K562 (cell line): Measurements from ENCODE around the gene RLN2.
"Not testable (repeated sequence)": the region's sequence is repeated elsewhere in the genome, so short reads cannot be mapped to it uniquely, and the experiment has no call there.

Experiments
- BDP1 ChIP-seq: IDR thresholded peaks from 3 replicates; pipeline ENCODE4 v1.6.1; 2011; ENCODE audit not compliant: insufficient read length, insufficient read depth
- CREB1 ChIP-seq, 2 experiments: sonication (generic) in 1 of 2; formaldehyde crosslinking in 1 of 2; IDR thresholded peaks; 2 replicates each; pipeline versions ENCODE4 v1.6.1 to v1.8.0; 2012 to 2022; ENCODE audit warnings: inconsistent platforms in 1 of 2, mild to moderate bottlenecking in 1 of 2, missing genetic modification reagents in 1 of 2, moderate library complexity in 1 of 2
- CTCF ChIP-seq, 3 experiments: IDR thresholded peaks in 2 of 3; conservative IDR thresholded peaks in 1 of 3; 2 replicates each; pipeline ENCODE4 v1.5.1; 2011 to 2012; ENCODE audit warnings: low read length in 3 of 3, mild to moderate bottlenecking in 3 of 3, control low read depth in 2 of 3, improper control_type of control experiment in 1 of 3, inconsistent platforms in 1 of 3, low read depth in 1 of 3, mixed read lengths in 1 of 3, moderate library complexity in 1 of 3; ENCODE audit not compliant: insufficient read depth in 2 of 3
- FOXM1 ChIP-seq, 2 experiments: fragments of 450-650 bp in 1 of 2; sonication (generic) in 1 of 2; formaldehyde crosslinking in 1 of 2; IDR thresholded peaks; 2 replicates each; pipeline versions ENCODE4 v1.6.1 to v1.9.0; 2017 to 2022; ENCODE audit warnings: low read depth in 2 of 2, mild to moderate bottlenecking in 2 of 2, missing genetic modification reagents in 1 of 2, moderate library complexity in 1 of 2
- MAFG ChIP-seq: fragments of 450-650 bp; conservative IDR thresholded peaks from 2 replicates; pipeline ENCODE4 v1.6.1; 2016; ENCODE audit warnings: missing genetic modification characterization, missing compliant biosample characterization
- MTA3 ChIP-seq: fragments of 450-650 bp; formaldehyde crosslinking; IDR thresholded peaks from 2 replicates; pipeline ENCODE4 v1.6.1; 2017; ENCODE audit warnings: mild to moderate bottlenecking, borderline replicate concordance
- POLR2AphosphoS5 ChIP-seq: IDR thresholded peaks from 2 replicates; pipeline ENCODE4 v1.6.1; 2011; ENCODE audit warnings: mild to moderate bottlenecking, low read depth, low read length, moderate library complexity; ENCODE audit not compliant: control insufficient read depth, insufficient read depth
- POLR2H ChIP-seq: IDR thresholded peaks from 2 replicates; pipeline ENCODE4 v1.6.1; 2016; ENCODE audit warnings: missing genetic modification characterization, low read depth, mild to moderate bottlenecking, control low read depth, missing compliant biosample characterization, moderate library complexity
- SP1 ChIP-seq: sonication (generic); formaldehyde crosslinking; IDR thresholded peaks from 2 replicates; pipeline ENCODE4 v1.8.1; 2022; ENCODE audit warnings: mild to moderate bottlenecking, missing genetic modification reagents
- TRIM28 ChIP-seq: fragments of 450-650 bp; IDR thresholded peaks from 2 replicates; pipeline ENCODE4 v1.6.1; 2017
- ZNF589 ChIP-seq: fragments of 200-800 bp; sonication (Bioruptor generic); IDR thresholded peaks from 2 replicates; pipeline ENCODE4 v1.6.1; 2016; ENCODE audit warnings: low read depth, missing genetic modification characterization, missing compliant biosample characterization
- TF ChIP-seq, protein P1 (sequence below): IDR thresholded peaks from 3 replicates; pipeline ENCODE4 v1.6.1; 2011; ENCODE audit warnings: borderline replicate concordance, mild to moderate bottlenecking; ENCODE audit not compliant: insufficient read length, insufficient read depth
- TF ChIP-seq, protein P2 (sequence below), 2 experiments: fragments of 450-650 bp in 1 of 2; sonication (generic) in 1 of 2; formaldehyde crosslinking in 1 of 2; IDR thresholded peaks in 1 of 2; conservative IDR thresholded peaks in 1 of 2; 2 replicates each; pipeline versions ENCODE4 v1.6.1 to v1.8.1; 2016 to 2023; ENCODE audit warnings: mild to moderate bottlenecking in 2 of 2, moderate library complexity in 2 of 2, inconsistent platforms in 1 of 2, missing genetic modification reagents in 1 of 2
- TF ChIP-seq, protein P3 (sequence below): fragments of 250-450 bp; sonication (Bioruptor Pico); IDR thresholded peaks from 2 replicates; pipeline ENCODE4 v1.8.0; 2021; ENCODE audit warnings: mild to moderate bottlenecking, moderate library complexity

- TF ChIP-seq MTA3; FOXM1 (IDR thresholded peaks at IDR 0.05; ENCODE audit: low read depth); FOXM1 (CRISPR knock-in tag; IDR thresholded peaks at IDR 0.05; ENCODE audit: low read depth); SP1 (CRISPR knock-in tag); TRIM28; POLR2H (tag); POLR2AphosphoS5; BDP1; CTCF (IDR thresholded peaks at IDR 0.05 in 2 of 3, conservative IDR thresholded peaks at IDR 0.05 in 1 of 3; ENCODE audit: insufficient read depth in 2 of 3, low read depth in 1 of 3, low read length in 3 of 3); MAFG (tag); ZNF589 (CRISPR knock-in tag); CREB1 (IDR thresholded peaks at IDR 0.05); CREB1 (CRISPR knock-in tag; IDR thresholded peaks at IDR 0.05): not testable (repeated sequence)
- TF ChIP-seq, protein P1, sequence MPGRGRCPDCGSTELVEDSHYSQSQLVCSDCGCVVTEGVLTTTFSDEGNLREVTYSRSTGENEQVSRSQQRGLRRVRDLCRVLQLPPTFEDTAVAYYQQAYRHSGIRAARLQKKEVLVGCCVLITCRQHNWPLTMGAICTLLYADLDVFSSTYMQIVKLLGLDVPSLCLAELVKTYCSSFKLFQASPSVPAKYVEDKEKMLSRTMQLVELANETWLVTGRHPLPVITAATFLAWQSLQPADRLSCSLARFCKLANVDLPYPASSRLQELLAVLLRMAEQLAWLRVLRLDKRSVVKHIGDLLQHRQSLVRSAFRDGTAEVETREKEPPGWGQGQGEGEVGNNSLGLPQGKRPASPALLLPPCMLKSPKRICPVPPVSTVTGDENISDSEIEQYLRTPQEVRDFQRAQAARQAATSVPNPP, result not testable (repeated sequence)
- TF ChIP-seq, protein P2, sequence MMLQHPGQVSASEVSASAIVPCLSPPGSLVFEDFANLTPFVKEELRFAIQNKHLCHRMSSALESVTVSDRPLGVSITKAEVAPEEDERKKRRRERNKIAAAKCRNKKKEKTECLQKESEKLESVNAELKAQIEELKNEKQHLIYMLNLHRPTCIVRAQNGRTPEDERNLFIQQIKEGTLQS (IDR thresholded peaks at IDR 0.05), result not testable (repeated sequence)
- TF ChIP-seq, protein P2 (CRISPR knock-in tag; conservative IDR thresholded peaks at IDR 0.05), result not testable (repeated sequence)
- TF ChIP-seq, protein P3, sequence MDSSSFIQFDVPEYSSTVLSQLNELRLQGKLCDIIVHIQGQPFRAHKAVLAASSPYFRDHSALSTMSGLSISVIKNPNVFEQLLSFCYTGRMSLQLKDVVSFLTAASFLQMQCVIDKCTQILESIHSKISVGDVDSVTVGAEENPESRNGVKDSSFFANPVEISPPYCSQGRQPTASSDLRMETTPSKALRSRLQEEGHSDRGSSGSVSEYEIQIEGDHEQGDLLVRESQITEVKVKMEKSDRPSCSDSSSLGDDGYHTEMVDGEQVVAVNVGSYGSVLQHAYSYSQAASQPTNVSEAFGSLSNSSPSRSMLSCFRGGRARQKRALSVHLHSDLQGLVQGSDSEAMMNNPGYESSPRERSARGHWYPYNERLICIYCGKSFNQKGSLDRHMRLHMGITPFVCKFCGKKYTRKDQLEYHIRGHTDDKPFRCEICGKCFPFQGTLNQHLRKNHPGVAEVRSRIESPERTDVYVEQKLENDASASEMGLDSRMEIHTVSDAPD (CRISPR knock-in tag), result not testable (repeated sequence)
Measured at GRCh38 chr9:5321601-5322000, 17.1 kb upstream of the RLN2 start.
